ENCODE measurements around the gene LEP.
"Not testable (repeated sequence)": the region's sequence is repeated elsewhere in the genome, so short reads cannot be mapped to it uniquely, and the experiment has no call there.

The LEP gene

GRCh38 chr7:128231677-128232076 is 9.4 kb upstream of the LEP start:
- Histone ChIP-seq H3K4me1 (no peaks in the 10 kb centered on the region), H3K4me3 (no peak overlapping the region), H3K9me3 (no peaks in the 10 kb centered on the region), H3K27me3 (peaks cover 0 to 13% of the 10 kb centered on the region in 2 donors), H3K36me3 (no peaks in the 10 kb centered on the region), H3K27ac (no peak overlapping the region)
- intact Hi-C loops (cut with DNase I; ENCODE audit: low total_unique reads) = no loop called here
- no peak for TF ChIP-seq CTCF (IDR thresholded peaks at IDR 0.05)
- no peak for DNase-seq

- Histone ChIP-seq H3K27me3 (peaks cover 0 to 6% of the 10 kb centered on the region in 2 donors), H3K9me3 (no peaks in the 10 kb centered on the region), H3K27ac (no peak overlapping the region), H3K4me1 (no peaks in the 10 kb centered on the region), H3K36me3 (no peaks in the 10 kb centered on the region), H3K4me3 (no peak overlapping the region)
- no peak for DNase-seq
- intact Hi-C loops (cut with DNase I; ENCODE audit: low total_unique reads) = no loop called here
- no peak for TF ChIP-seq CTCF (IDR thresholded peaks at IDR 0.05)
Observed at GRCh38 chr7:128233471-128233870, 7.6 kb upstream of the LEP start.

- Histone ChIP-seq H3K27me3 (peaks cover 0 to 6% of the 10 kb centered on the region in 2 donors), H3K4me1 (no peaks in the 10 kb centered on the region), H3K36me3 (no peaks in the 10 kb centered on the region), H3K4me3 (no peak overlapping the region), H3K27ac (no peak overlapping the region), H3K9me3 (peaks cover 0 to 8% (median 3%) of the 10 kb centered on the region in 3 donors)
- intact Hi-C loops (cut with DNase I; ENCODE audit: low total_unique reads) = no loop called here
- no peak for DNase-seq
- TF ChIP-seq CTCF (IDR thresholded peaks at IDR 0.05) = no peak
Observed at GRCh38 chr7:128234476-128235026, 6.5 kb upstream of the LEP start.

GRCh38 chr7:128235471-128235870 is 5.6 kb upstream of the LEP start:
- H3K27me3 ChIP-seq = peaks cover 0 to 11% of the 10 kb centered on the region in 2 donors
- no peaks in the 10 kb centered on the region for H3K4me1 ChIP-seq
- no peak for DNase-seq
- no peaks in the 10 kb centered on the region for H3K36me3 ChIP-seq
- TF ChIP-seq CTCF (IDR thresholded peaks at IDR 0.05) = no peak
- H3K4me3 ChIP-seq = no peak overlapping the region
- peaks cover 0 to 18% (median 8%) of the 10 kb centered on the region in 3 donors for H3K9me3 ChIP-seq
- H3K27ac ChIP-seq = no peak overlapping the region
- intact Hi-C loops (cut with DNase I; ENCODE audit: low total_unique reads) = no loop called here

GRCh38 chr7:128236924-128237586 is 4.0 kb upstream of the LEP start:
- H3K27me3 ChIP-seq = peaks cover 0 to 20% of the 10 kb centered on the region in 2 donors
- peaks cover 0 to 6% (median under 1%) of the 10 kb centered on the region in 4 donors for H3K4me1 ChIP-seq
- peaks cover 0 to 23% (median 14%) of the 10 kb centered on the region in 3 donors for H3K9me3 ChIP-seq
- H3K4me3 ChIP-seq = no peak overlapping the region
- intact Hi-C loops (cut with DNase I; ENCODE audit: low total_unique reads) = no loop called here
- TF ChIP-seq CTCF (IDR thresholded peaks at IDR 0.05) = no peak
- H3K36me3 ChIP-seq = no peaks in the 10 kb centered on the region
- no peak for DNase-seq
- H3K27ac ChIP-seq = no peak overlapping the region

- Histone ChIP-seq H3K9me3 (peaks cover 0 to 23% (median 14%) of the 10 kb centered on the region in 3 donors), H3K27me3 (peaks cover 0 to 20% of the 10 kb centered on the region in 2 donors)
- H3K36me3 ChIP-seq; H3K27ac ChIP-seq; intact Hi-C loops (cut with DNase I; ENCODE audit: low total_unique reads); H3K4me1 ChIP-seq; H3K4me3 ChIP-seq; DNase-seq: not testable (repeated sequence)
Observed at GRCh38 chr7:128239146-128239545, 1.9 kb upstream of the LEP start.

Data from tibial artery (tissue), 4 donors.